ENCODE measurements around the gene PSMB9. TPM values are rescaled to one million over a fixed set of nuclear protein-coding genes. Genes with fewer than 3 reads are reported as not detected.

Gene PSMB9
- total RNA-seq, 2 donors from 2014 or later = 26.3 to 72.2 TPM

GRCh38 chr6:32837651-32838113 is 16.3 kb upstream of the PSMB9 start:
- intact Hi-C loops (cut with DNase I, micrococcal nuclease) = no loop called here
- DNase-seq (no peak), ATAC-seq (no peak)

GRCh38 chr6:32838114-32838958 is 15.7 kb upstream of the PSMB9 start, which contains the start of gene TAP2:
Gene TAP2 (minus strand): TSS chr6:32838739. CDS start chr6:32838233, 506 bp downstream.
- DNase-seq (peak; percentile 93 to 98), ATAC-seq (peak; percentile 92)
- intact Hi-C loops (cut with DNase I, micrococcal nuclease) = no loop called here

GRCh38 chr6:32839356-32839755 is 14.6 kb upstream of the PSMB9 start:
- intact Hi-C loops (cut with DNase I, micrococcal nuclease) = no loop called here
- ATAC-seq = no peak
- DNase-seq = no peak

GRCh38 chr6:32840604-32841246 is 13.3 kb upstream of the PSMB9 start:
- intact Hi-C loops (cut with DNase I, micrococcal nuclease) = no loop called here
- ATAC-seq (no peak), DNase-seq (no peak)

GRCh38 chr6:32842021-32842650 is 11.9 kb upstream of the PSMB9 start:
- intact Hi-C loops (cut with DNase I, micrococcal nuclease) = no loop called here
- no peak for ATAC-seq
- no peak for DNase-seq

GRCh38 chr6:32842690-32843089 is 11.3 kb upstream of the PSMB9 start:
- no peak for DNase-seq
- intact Hi-C loops (cut with DNase I, micrococcal nuclease) = no loop called here

GRCh38 chr6:32843331-32843978 is 10.5 kb upstream of the PSMB9 start:
- ATAC-seq (peak; percentile 5), DNase-seq (peak in 1 of 2 donors; percentile 37)
- intact Hi-C loops (cut with DNase I, micrococcal nuclease) = no loop called here

More at GRCh38 chr6:32842690-32843089, 11.3 kb upstream of the PSMB9 start:
- no peak for ATAC-seq

GRCh38 chr6:32843979-32844838 is 9.8 kb upstream of the PSMB9 start, which contains the start of gene PSMB8:
Gene PSMB8 (minus strand): TSS chr6:32844047. CDS start chr6:32843996, 51 bp downstream.
- peak; percentile 98 for DNase-seq
- intact Hi-C loops (cut with DNase I, micrococcal nuclease) = no loop called here
- peak; percentile 92 for ATAC-seq

GRCh38 chr6:32844839-32845383 is 9.1 kb upstream of the PSMB9 start:
- DNase-seq (no peak), ATAC-seq (no peak)
- intact Hi-C loops (cut with DNase I, micrococcal nuclease) = no loop called here

GRCh38 chr6:32845384-32845884 is 8.6 kb upstream of the PSMB9 start:
- ATAC-seq (no peak), DNase-seq (peak; percentile 33 to 39)
- intact Hi-C loops (cut with DNase I, micrococcal nuclease) = no loop called here

- intact Hi-C loops (cut with DNase I, micrococcal nuclease) = no loop called here
These were observed 7.0 kb upstream of the PSMB9 start for GRCh38 chr6:32847004-32847403.

GRCh38 chr6:32847795-32848194 is 6.2 kb upstream of the PSMB9 start:
- no peak for DNase-seq
- intact Hi-C loops (cut with DNase I, micrococcal nuclease) = no loop called here
- no peak for ATAC-seq

More at GRCh38 chr6:32847004-32847403, 7.0 kb upstream of the PSMB9 start:
- DNase-seq (no peak), ATAC-seq (no peak)

GRCh38 chr6:32849126-32849525 is 4.9 kb upstream of the PSMB9 start:
- intact Hi-C loops (cut with DNase I, micrococcal nuclease) = no loop called here
- no peak for DNase-seq
- ATAC-seq = no peak

GRCh38 chr6:32851025-32851424 is 3.0 kb upstream of the PSMB9 start:
- no peak for ATAC-seq
- intact Hi-C loops (cut with DNase I, micrococcal nuclease) = no loop called here

GRCh38 chr6:32852018-32852843 is 1.8 kb upstream of the PSMB9 start:
- intact Hi-C loops (cut with DNase I, micrococcal nuclease) = no loop called here
- ATAC-seq = no peak
- peak; percentile 62 to 64 for DNase-seq

More at GRCh38 chr6:32851025-32851424, 3.0 kb upstream of the PSMB9 start:
- DNase-seq = no peak

GRCh38 chr6:32852844-32853540 is 1.0 kb upstream of the PSMB9 start:
- intact Hi-C loops (cut with DNase I, micrococcal nuclease) = no loop called here
- DNase-seq (peak; percentile 49 to 67), ATAC-seq (peak; percentile 51)
